ENCODE results near the gene MXI1. TPM values are rescaled to one million over a fixed set of nuclear protein-coding genes. Genes with fewer than 3 reads are reported as not detected.

MXI1 gene
- total and polyA plus RNA-seq, 2 of the 4 experiments (the other 2 are of a cell fraction), result 7.2 to 11.8 TPM

- Histone ChIP-seq H3K27me3 (ENCODE audit: control insufficient read depth, insufficient read depth, low read length) (no peaks in the 10 kb centered on the region), H2AK5ac (ENCODE audit: low read depth, low read length) (peak overlapping the region; percentile 82), H2BK20ac (ENCODE audit: low read depth, low read length) (peak overlapping the region; percentile 89), H4K20me1 (ENCODE audit: insufficient read depth, low read length) (peaks cover 5% of the 10 kb centered on the region; the same call in 1 of the 2 replicates), H3K27ac (ENCODE audit: insufficient read depth, low read length) (no peak overlapping the region; the same call in 1 of the 2 replicates), H2BK15ac (ENCODE audit: low read depth, low read length) (peak overlapping the region; percentile 55), H4K8ac (ENCODE audit: low read depth in 2 of 2, low read length in 2 of 2) (peak overlapping the region; percentile 7 to 81), H3K23ac (ENCODE audit: low read depth, low read length) (peak overlapping the region; percentile 87; the same call in 1 of the 2 replicates), H2AK9ac (replicated peaks; ENCODE audit: low read depth, low read length, poor library complexity) (no peak overlapping the region), H3K18ac (ENCODE audit: low read depth, low read length) (peak overlapping the region; percentile 77; the same call in 1 of the 2 replicates), H4K91ac (ENCODE audit: insufficient read depth, low read depth, low read length) (peak overlapping the region; percentile 66), H3K56ac (ENCODE audit: extremely low read depth, insufficient read depth, low read length) (no peak overlapping the region; the same call in 1 of the 2 replicates), H2AFZ (replicated peaks; ENCODE audit: low read length, poor library complexity) (no peak overlapping the region), H3K36me3 (ENCODE audit: control insufficient read depth, insufficient read depth, low read length) (no peaks in the 10 kb centered on the region), H3K14ac (replicated peaks; ENCODE audit: low read depth, low read length) (peak overlapping the region; percentile 79), H3K79me1 (ENCODE audit: low read depth in 1 of 2, low read length in 2 of 2) (no peaks in the 10 kb centered on the region), H3K9me3 (ENCODE audit: control insufficient read depth, insufficient read depth, low read length) (peaks cover 12% of the 10 kb centered on the region), H3K9me1 (ENCODE audit: insufficient read depth, low read length) (peaks cover 21% of the 10 kb centered on the region), H2BK5ac (ENCODE audit: low read depth, low read length, poor library complexity, severe bottlenecking) (peak overlapping the region; percentile 98), H4K5ac (ENCODE audit: low read depth, low read length) (peak overlapping the region; percentile 12; the same call in 1 of the 2 replicates), H3K4me3 (ENCODE audit: insufficient read depth, low read depth, low read length) (no peak overlapping the region), H3K4me2 (ENCODE audit: low read depth, low read length) (peak overlapping the region; percentile 59; the same call in 1 of the 2 replicates), H3K4ac (ENCODE audit: low read depth, low read length) (peak overlapping the region; percentile 82), H3K4me1 (ENCODE audit: control insufficient read depth, insufficient read depth, low read length) (peaks cover 24% of the 10 kb centered on the region), H3K9ac (ENCODE audit: low read depth, low read length) (no peak overlapping the region), H2BK120ac (ENCODE audit: low read depth, low read length) (peak overlapping the region; percentile 91)
- ATAC-seq (ENCODE audit: low read depth), result no peak
- no peak for TF ChIP-seq RAD21 (IDR thresholded peaks at IDR 0.05; ENCODE audit: low read length)
- no peak for TF ChIP-seq MAZ (IDR thresholded peaks at IDR 0.05; ENCODE audit: borderline replicate concordance, low read depth, low read length)
- no peak for TF ChIP-seq BHLHE40 (IDR thresholded peaks at IDR 0.05; ENCODE audit: low read depth, low read length)
- TF ChIP-seq SMC3 (IDR thresholded peaks at IDR 0.05; ENCODE audit: low read depth, low read length), result no peak
- no peak for TF ChIP-seq FOS (IDR thresholded peaks at IDR 0.05; ENCODE audit: low read depth, low read length)
- no peak for TF ChIP-seq MXI1 (IDR thresholded peaks at IDR 0.05; ENCODE audit: borderline replicate concordance, low read depth, low read length)
- no peak for TF ChIP-seq RFX5 (IDR thresholded peaks at IDR 0.05; ENCODE audit: low read depth, low read length)
- no peak for TF ChIP-seq CHD1 (IDR thresholded peaks at IDR 0.05; ENCODE audit: low read depth, low read length)
- TF ChIP-seq POLR2A (IDR thresholded peaks at IDR 0.05; ENCODE audit: low read depth, low read length), result no peak
- no peak for TF ChIP-seq MAFK (IDR thresholded peaks at IDR 0.05; ENCODE audit: low read depth, low read length)
- TF ChIP-seq ELK1 (IDR thresholded peaks at IDR 0.05; ENCODE audit: borderline replicate concordance, low read depth, low read length), result no peak
- no peak for TF ChIP-seq RCOR1 (IDR thresholded peaks at IDR 0.05; ENCODE audit: insufficient replicate concordance, low read length)
- intact Hi-C loops (cut with micrococcal nuclease), result no loop called here
- BruUV-seq (replicated peaks), result no TSS peak
- dilution Hi-C loops (cut with HindIII; ENCODE audit: low sequenced_read_pairs, unreplicated experiment), result no loop called here
- in situ Hi-C loops (cut with MboI; ENCODE audit: low sequenced_read_pairs), result no loop called here
- CTCF ChIA-PET, result interaction anchor here (0.9 to 1.5 kb wide), 2 partner anchors 9 to 160 kb away, joined by 3 to 4 read pairs; no protein-coding TSS in a partner anchor
- peak; percentile 28 for DNase-seq
- WGBS, 2 experiments (ENCODE audit: extremely low coverage in 2 of 2, insufficient read length in 1 of 2), result 67% methylated on average over 2 of the region's 5 CpGs; no CpG with 5 or more reads in 1 of the 2 experiments
- POLR2A ChIA-PET (ENCODE audit: unreplicated experiment), result no interaction called here
Measured at GRCh38 chr10:110327262-110327914, 120.0 kb downstream of the MXI1 start.
